SK-N-DZ (cell line): ENCODE measurements around the gene SWT1.
"Not testable (repeated sequence)": the region's sequence is repeated elsewhere in the genome, so short reads cannot be mapped to it uniquely, and the experiment has no call there.

ENCODE experiments used
- DNase-seq: peaks from one replicate; pipeline ENCODE4 v3.0.0-alpha.2; 2015; ENCODE audit warnings: low spot score
- small RNA-seq, 2 experiments: library from RNA; depleted of rRNA; stranded (forward); fragments of <200 nt; gene quantifications; one replicate each; pipeline ENCODE3, GENCODE V24; 2014

The SWT1 gene

GRCh38 chr1:185318431-185319138, 161.6 kb downstream of the SWT1 start:
- DNase-seq = no peak

GRCh38 chr1:185319139-185319475, 162.1 kb downstream of the SWT1 start:
- no peak for DNase-seq

GRCh38 chr1:185321104-185321503, 164.1 kb downstream of the SWT1 start:
- DNase-seq = not testable (repeated sequence)

- not testable (repeated sequence) for DNase-seq
These were observed 164.8 kb downstream of the SWT1 start for GRCh38 chr1:185321653-185322221.

GRCh38 chr1:185322636-185323035, 165.7 kb downstream of the SWT1 start:
- no peak for DNase-seq

- DNase-seq = no peak
These were observed 167.2 kb downstream of the SWT1 start for GRCh38 chr1:185324118-185324517.

GRCh38 chr1:185325413-185325812, 168.4 kb downstream of the SWT1 start:
- DNase-seq = peak; percentile 62

GRCh38 chr1:185328255-185328654, 171.3 kb downstream of the SWT1 start:
- DNase-seq = no peak

- no peak for DNase-seq
These were observed 177.2 kb downstream of the SWT1 start for GRCh38 chr1:185334182-185334581.

- DNase-seq = no peak
These were observed 180.3 kb downstream of the SWT1 start for GRCh38 chr1:185337246-185337645.

GRCh38 chr1:185338719-185339622, 182.0 kb downstream of the SWT1 start:
- no peak for DNase-seq

GRCh38 chr1:185341196-185341781, 184.3 kb downstream of the SWT1 start:
- DNase-seq = no peak

Small RNA genes within 50 kb of the gene (small RNA-seq; reads per million reads assigned to genes)
- 0 reads per million in 2 experiments for gene RF00019
